ENCODE data around the gene AMH. TPM values are rescaled to one million over a fixed set of nuclear protein-coding genes. Genes with fewer than 3 reads are reported as not detected.

The AMH gene
- polyA plus RNA-seq, 1 donor (not counting 4 experiments of a cell fraction or from before 2014, with no cell fraction given) = 0.07 TPM

DNA sequence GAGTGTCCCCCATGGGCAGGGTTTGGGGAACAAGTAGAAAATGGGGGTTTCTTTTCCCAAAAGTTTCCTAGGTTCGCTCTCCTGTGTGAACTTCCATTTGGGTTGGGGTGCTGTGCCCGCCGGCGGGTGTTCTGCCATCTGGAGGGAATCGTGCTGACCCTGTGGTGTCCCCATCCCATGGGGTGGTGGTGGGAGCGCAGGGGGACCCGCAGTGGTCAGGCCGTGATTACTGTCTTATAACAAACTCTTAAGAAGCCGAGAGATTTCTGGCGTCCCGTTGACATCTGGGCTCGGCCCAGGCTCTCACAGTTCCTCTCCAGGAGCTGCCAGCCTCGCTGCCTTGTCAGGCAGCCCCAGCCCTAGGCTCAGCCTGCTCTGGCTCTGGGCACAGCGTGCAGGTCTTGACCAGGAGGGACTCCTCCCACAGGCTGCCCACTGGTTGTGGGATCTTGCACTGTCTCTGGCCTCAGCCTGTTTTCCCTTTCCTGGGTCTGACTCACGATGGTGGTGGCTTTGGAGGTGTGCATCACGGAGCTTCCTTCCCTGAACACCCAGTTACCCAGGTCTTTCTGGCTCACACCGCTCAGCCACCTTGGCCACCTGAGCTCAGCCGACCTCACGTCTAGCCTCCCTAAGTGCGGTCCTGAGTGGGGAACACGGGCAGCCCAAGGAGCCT lies 47.5 kb upstream of the AMH start:
- H4K20me1 ChIP-seq (ENCODE audit: control insufficient read depth, extremely low read depth, insufficient read depth, low read length) = peaks cover 3% of the 10 kb centered on the region
- FAIRE-seq (peak; percentile 79), DNase-seq (ENCODE audit: low read depth, low spot score) (peak; percentile 68)
- H3K9me1 ChIP-seq (ENCODE audit: control insufficient read depth, extremely low read depth, insufficient read depth, low read length) = no peaks in the 10 kb centered on the region
- H3K79me2 ChIP-seq (ENCODE audit: control insufficient read depth, insufficient read depth, low read length) = peaks cover 20% of the 10 kb centered on the region
- no peaks in the 10 kb centered on the region for H3K27me3 ChIP-seq (ENCODE audit: control insufficient read depth, extremely low read depth, insufficient read depth, low read length)
- no peak overlapping the region for H3K4me3 ChIP-seq (ENCODE audit: control insufficient read depth in 2 of 3, extremely low read depth in 1 of 3, insufficient read depth in 2 of 3, low read depth in 1 of 3, low read length in 3 of 3)
- H3K4me1 ChIP-seq (ENCODE audit: control insufficient read depth, extremely low read depth, insufficient read depth, low read length) = peaks cover 32% of the 10 kb centered on the region
- dilution Hi-C loops (cut with MboI; ENCODE audit: extremely low pct_ligation_motif_present, low sequenced_read_pairs) = no loop called here
- TF ChIP-seq, protein P1, sequence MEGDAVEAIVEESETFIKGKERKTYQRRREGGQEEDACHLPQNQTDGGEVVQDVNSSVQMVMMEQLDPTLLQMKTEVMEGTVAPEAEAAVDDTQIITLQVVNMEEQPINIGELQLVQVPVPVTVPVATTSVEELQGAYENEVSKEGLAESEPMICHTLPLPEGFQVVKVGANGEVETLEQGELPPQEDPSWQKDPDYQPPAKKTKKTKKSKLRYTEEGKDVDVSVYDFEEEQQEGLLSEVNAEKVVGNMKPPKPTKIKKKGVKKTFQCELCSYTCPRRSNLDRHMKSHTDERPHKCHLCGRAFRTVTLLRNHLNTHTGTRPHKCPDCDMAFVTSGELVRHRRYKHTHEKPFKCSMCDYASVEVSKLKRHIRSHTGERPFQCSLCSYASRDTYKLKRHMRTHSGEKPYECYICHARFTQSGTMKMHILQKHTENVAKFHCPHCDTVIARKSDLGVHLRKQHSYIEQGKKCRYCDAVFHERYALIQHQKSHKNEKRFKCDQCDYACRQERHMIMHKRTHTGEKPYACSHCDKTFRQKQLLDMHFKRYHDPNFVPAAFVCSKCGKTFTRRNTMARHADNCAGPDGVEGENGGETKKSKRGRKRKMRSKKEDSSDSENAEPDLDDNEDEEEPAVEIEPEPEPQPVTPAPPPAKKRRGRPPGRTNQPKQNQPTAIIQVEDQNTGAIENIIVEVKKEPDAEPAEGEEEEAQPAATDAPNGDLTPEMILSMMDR (optimal IDR thresholded peaks at IDR 0.05 in 1 of 3, IDR thresholded peaks at IDR 0.05 in 1 of 3, conservative IDR thresholded peaks at IDR 0.05 in 1 of 3; ENCODE audit: extremely low read depth in 1 of 3, insufficient read depth in 2 of 3, low read length in 3 of 3) = no peak
- no peak for TF ChIP-seq EZH2 (IDR thresholded peaks at IDR 0.05; ENCODE audit: low read length)
- H3K27ac ChIP-seq (ENCODE audit: control insufficient read depth, insufficient read depth, low read length) = no peak overlapping the region
- no peak overlapping the region for H3K9ac ChIP-seq (ENCODE audit: control insufficient read depth, extremely low read depth, insufficient read depth, low read length)
- no peaks in the 10 kb centered on the region for H3K9me3 ChIP-seq (ENCODE audit: control insufficient read depth, low read depth, low read length)
- peak overlapping the region; percentile 27 for H3K4me2 ChIP-seq (ENCODE audit: control insufficient read depth, extremely low read depth, insufficient read depth, low read depth, low read length)
- peaks cover 6 to 27% of the 10 kb centered on the region in 2 experiments for H3K36me3 ChIP-seq (ENCODE audit: control insufficient read depth in 2 of 2, extremely low read depth in 1 of 2, insufficient read depth in 2 of 2, low read length in 2 of 2)
- no peak overlapping the region for H2AFZ ChIP-seq (ENCODE audit: control insufficient read depth, low read length)

DNA sequence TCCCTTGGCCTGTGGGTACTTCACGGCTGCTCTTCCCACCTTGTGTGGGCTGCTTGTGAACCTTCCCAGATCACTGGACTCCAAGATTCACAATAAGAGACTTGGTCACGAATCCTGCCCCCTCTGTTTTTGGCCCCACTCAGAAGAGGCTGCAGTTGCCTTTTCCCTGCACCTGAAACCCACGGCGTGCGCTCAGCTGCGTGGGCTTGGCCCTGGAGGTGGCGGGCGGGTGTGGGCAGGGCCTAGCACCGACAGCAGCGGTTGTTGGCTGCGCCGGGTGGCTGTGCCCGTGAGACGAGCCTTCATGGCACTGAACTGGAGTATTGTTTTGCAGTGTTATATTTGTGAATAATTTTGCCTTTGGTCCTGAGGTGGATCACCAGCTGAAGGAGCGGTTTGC lies 46.8 kb upstream of the AMH start:
- Histone ChIP-seq H3K9ac (ENCODE audit: control insufficient read depth, extremely low read depth, insufficient read depth, low read length) (no peak overlapping the region), H3K9me1 (ENCODE audit: control insufficient read depth, extremely low read depth, insufficient read depth, low read length) (no peaks in the 10 kb centered on the region), H3K4me1 (ENCODE audit: control insufficient read depth, extremely low read depth, insufficient read depth, low read length) (peaks cover 32% of the 10 kb centered on the region), H3K4me3 (ENCODE audit: control insufficient read depth in 2 of 3, extremely low read depth in 1 of 3, insufficient read depth in 2 of 3, low read depth in 1 of 3, low read length in 3 of 3) (no peak overlapping the region), H3K79me2 (ENCODE audit: control insufficient read depth, insufficient read depth, low read length) (peaks cover 15% of the 10 kb centered on the region), H3K36me3 (ENCODE audit: control insufficient read depth in 2 of 2, extremely low read depth in 1 of 2, insufficient read depth in 2 of 2, low read length in 2 of 2) (peaks cover 13 to 26% of the 10 kb centered on the region in 2 experiments), H3K4me2 (ENCODE audit: control insufficient read depth, extremely low read depth, insufficient read depth, low read depth, low read length) (no peak overlapping the region), H3K9me3 (ENCODE audit: control insufficient read depth, low read depth, low read length) (no peaks in the 10 kb centered on the region), H3K27me3 (ENCODE audit: control insufficient read depth, extremely low read depth, insufficient read depth, low read length) (no peaks in the 10 kb centered on the region), H3K27ac (ENCODE audit: control insufficient read depth, insufficient read depth, low read length) (no peak overlapping the region), H2AFZ (ENCODE audit: control insufficient read depth, low read length) (no peak overlapping the region), H4K20me1 (ENCODE audit: control insufficient read depth, extremely low read depth, insufficient read depth, low read length) (peaks cover 3% of the 10 kb centered on the region)
- FAIRE-seq (no peak), DNase-seq (ENCODE audit: low read depth, low spot score) (no peak)
- dilution Hi-C loops (cut with MboI; ENCODE audit: extremely low pct_ligation_motif_present, low sequenced_read_pairs) = no loop called here
- TF ChIP-seq, protein P1 (optimal IDR thresholded peaks at IDR 0.05 in 1 of 3, IDR thresholded peaks at IDR 0.05 in 1 of 3, conservative IDR thresholded peaks at IDR 0.05 in 1 of 3; ENCODE audit: extremely low read depth in 1 of 3, insufficient read depth in 2 of 3, low read length in 3 of 3) = no peak
- TF ChIP-seq EZH2 (IDR thresholded peaks at IDR 0.05; ENCODE audit: low read length) = no peak

All from keratinocyte (primary cell).